Esophagus (tissue), 2 donors: ENCODE results near the gene OR10G8. TPM values are rescaled to one million over a fixed set of nuclear protein-coding genes. Genes with fewer than 3 reads are reported as not detected.

ENCODE experiments used
- H3K27ac ChIP-seq, 2 donors: one replicate each; pipeline ENCODE4 v1.5.1; 2013; ENCODE audit warnings: low read depth in 2 of 2, mild to moderate bottlenecking in 2 of 2, inconsistent platforms in 1 of 2, low read length in 1 of 2, moderate library complexity in 1 of 2
- H3K27me3 ChIP-seq, 2 donors: one replicate each; pipeline ENCODE4 v1.6.1; 2013; ENCODE audit warnings: low read length in 2 of 2, control low read depth in 1 of 2, mild to moderate bottlenecking in 1 of 2; ENCODE audit not compliant: insufficient read depth in 2 of 2, control insufficient read depth in 1 of 2
- H3K36me3 ChIP-seq, 2 donors: one replicate each; pipeline ENCODE4 v1.6.1; 2013; ENCODE audit warnings: low read length in 1 of 2; ENCODE audit not compliant: control insufficient read depth in 2 of 2, insufficient read depth in 2 of 2
- H3K4me1 ChIP-seq, 2 donors: one replicate each; pipeline ENCODE4 v1.6.1; 2013; ENCODE audit warnings: low read length in 1 of 2; ENCODE audit not compliant: control insufficient read depth in 2 of 2, insufficient read depth in 2 of 2
- H3K4me3 ChIP-seq, 2 donors: one replicate each; pipeline ENCODE4 v1.5.1; 2013; ENCODE audit warnings: low read length in 2 of 2, mild to moderate bottlenecking in 2 of 2, low read depth in 1 of 2, moderate library complexity in 1 of 2
- H3K9me3 ChIP-seq, 2 donors: one replicate each; pipeline ENCODE4 v1.6.1; 2013; ENCODE audit warnings: mild to moderate bottlenecking in 2 of 2, low read depth in 1 of 2, low read length in 1 of 2, moderate library complexity in 1 of 2; ENCODE audit not compliant: control insufficient read depth in 2 of 2, insufficient read depth in 1 of 2
- WGBS, 2 donors: extraction: QIAGEN DNeasy Blood & Tissue Kit; methylation state at CpG; one replicate each; pipeline ENCODE4 v1.1.7; 2013; 5-methylcytosine and 5-hydroxymethylcytosine counted together
- polyA plus RNA-seq, 2 donors: library from polyadenylated mRNA; stranded (reverse); fragments of 200-250 nt; gene quantifications; one replicate each; pipeline ENCODE4 v1.2.3, GENCODE V29; 2013
- donor health status: healthy with polysubstance abuse.
- donor health status: Bipolar disorder and iron deficiency.

Gene OR10G8
- polyA plus RNA-seq, 2 donors = not detected

- Histone ChIP-seq H3K36me3 (no peaks in the 10 kb centered on the region), H3K9me3 (no peaks in the 10 kb centered on the region), H3K27me3 (no peaks in the 10 kb centered on the region), H3K4me3 (no peak overlapping the region), H3K27ac (no peak overlapping the region), H3K4me1 (no peaks in the 10 kb centered on the region)
- WGBS, 2 donors = 27 to 34% methylated on average over 1 of the region's 1 CpG
These were observed 24.1 kb downstream of the OR10G8 start for GRCh38 chr11:124050748-124051147.

- Histone ChIP-seq H3K4me3 (no peak overlapping the region), H3K27ac (no peak overlapping the region), H3K4me1 (no peaks in the 10 kb centered on the region), H3K27me3 (no peaks in the 10 kb centered on the region), H3K36me3 (no peaks in the 10 kb centered on the region), H3K9me3 (no peaks in the 10 kb centered on the region)
- WGBS, 2 donors = 85 to 88% methylated on average over 3 of the region's 3 CpGs
These were observed 26.4 kb downstream of the OR10G8 start for GRCh38 chr11:124052966-124053365.

GRCh38 chr11:124068601-124069110 lies 42.1 kb downstream of the OR10G8 start:
- Histone ChIP-seq H3K27me3 (no peaks in the 10 kb centered on the region), H3K4me3 (no peak overlapping the region), H3K4me1 (peaks cover 0 to 3% of the 10 kb centered on the region in 2 donors), H3K9me3 (no peaks in the 10 kb centered on the region), H3K27ac (no peak overlapping the region), H3K36me3 (no peaks in the 10 kb centered on the region)
- WGBS, 2 donors = 46 to 50% methylated on average over 4 of the region's 4 CpGs

GRCh38 chr11:124069429-124070401 lies 43.1 kb downstream of the OR10G8 start:
- H3K4me1 ChIP-seq = peaks cover 0 to 3% of the 10 kb centered on the region in 2 donors
- no peaks in the 10 kb centered on the region for H3K36me3 ChIP-seq
- no peak overlapping the region for H3K27ac ChIP-seq
- H3K9me3 ChIP-seq = no peaks in the 10 kb centered on the region
- no peak overlapping the region for H3K4me3 ChIP-seq
- H3K27me3 ChIP-seq = no peaks in the 10 kb centered on the region
- 30 to 37% methylated on average over 28 of the region's 28 CpGs for WGBS, 2 donors

- H3K27ac ChIP-seq = no peak overlapping the region
- H3K36me3 ChIP-seq = no peaks in the 10 kb centered on the region
- H3K4me3 ChIP-seq = no peak overlapping the region
- H3K9me3 ChIP-seq = no peaks in the 10 kb centered on the region
- no peaks in the 10 kb centered on the region for H3K27me3 ChIP-seq
- WGBS, 2 donors = 3 to 11% methylated on average over 8 of the region's 8 CpGs
- peaks cover 2 to 10% of the 10 kb centered on the region in 2 donors for H3K4me1 ChIP-seq
These were observed 44.5 kb downstream of the OR10G8 start for GRCh38 chr11:124070915-124071622.

GRCh38 chr11:124071623-124071948 lies 45.0 kb downstream of the OR10G8 start:
- H3K27me3 ChIP-seq = peaks cover 0 to 1% of the 10 kb centered on the region in 2 donors
- WGBS, 2 donors = 49 to 54% methylated on average over 4 of the region's 4 CpGs

GRCh38 chr11:124072147-124072546 lies 45.5 kb downstream of the OR10G8 start:
- H3K27me3 ChIP-seq = peaks cover 0 to 2% of the 10 kb centered on the region in 2 donors
- 88 to 90% methylated on average over 8 of the region's 8 CpGs for WGBS, 2 donors
- no peak overlapping the region for H3K27ac ChIP-seq
- H3K36me3 ChIP-seq = no peaks in the 10 kb centered on the region
- H3K9me3 ChIP-seq = no peaks in the 10 kb centered on the region
- no peak overlapping the region for H3K4me3 ChIP-seq
- H3K4me1 ChIP-seq = peaks cover 5 to 13% of the 10 kb centered on the region in 2 donors

More at GRCh38 chr11:124071623-124071948, 45.0 kb downstream of the OR10G8 start:
- Histone ChIP-seq H3K9me3 (no peaks in the 10 kb centered on the region), H3K27ac (no peak overlapping the region), H3K4me3 (no peak overlapping the region), H3K4me1 (peaks cover 5 to 13% of the 10 kb centered on the region in 2 donors), H3K36me3 (no peaks in the 10 kb centered on the region)

GRCh38 chr11:124074554-124074953 lies 48.0 kb downstream of the OR10G8 start:
- Histone ChIP-seq H3K36me3 (no peaks in the 10 kb centered on the region), H3K4me3 (no peak overlapping the region), H3K27ac (no peak overlapping the region), H3K4me1 (peaks cover 5 to 13% of the 10 kb centered on the region in 2 donors), H3K27me3 (peaks cover 0 to 2% of the 10 kb centered on the region in 2 donors), H3K9me3 (no peaks in the 10 kb centered on the region)
- 88 to 92% methylated on average over 5 of the region's 5 CpGs for WGBS, 2 donors

- Histone ChIP-seq H3K4me3 (no peak overlapping the region), H3K27me3 (peaks cover 0 to 2% of the 10 kb centered on the region in 2 donors), H3K9me3 (no peaks in the 10 kb centered on the region)
These were observed 48.9 kb downstream of the OR10G8 start for GRCh38 chr11:124075492-124075840.

More at GRCh38 chr11:124075492-124075840, 48.9 kb downstream of the OR10G8 start:
- 67 to 77% methylated on average over 6 of the region's 6 CpGs for WGBS, 2 donors
- Histone ChIP-seq H3K27ac (no peak overlapping the region), H3K4me1 (peaks cover 5 to 10% of the 10 kb centered on the region in 2 donors), H3K36me3 (no peaks in the 10 kb centered on the region)
